Fibroblast of mammary gland (primary cell): Measurements from ENCODE around the gene PDE2A.

ENCODE experiments used
- DNase-seq: peaks from one replicate; pipeline ENCODE4 v3.0.0-alpha.2; 2010; ENCODE audit warnings: low read depth
- H3K4me3 ChIP-seq: 2 replicates; pipeline ENCODE4 v1.5.1; 2011; ENCODE audit warnings: low read depth, mild to moderate bottlenecking, low read length, moderate library complexity; ENCODE audit not compliant: control insufficient read depth
- CTCF ChIP-seq: conservative IDR thresholded peaks from 2 replicates; pipeline ENCODE4 v1.5.1; 2011; ENCODE audit warnings: low read depth, low read length, inconsistent platforms; ENCODE audit not compliant: control insufficient read depth, insufficient read depth

PDE2A gene

GRCh38 chr11:72673943-72674828 is at the start of gene PDE2A:
Gene PDE2A (minus strand): TSS chr11:72674422. CDS start chr11:72674207, 215 bp downstream.
- DNase-seq = no peak
- no peak within 1 kb of the TSS for H3K4me3 ChIP-seq
- TF ChIP-seq CTCF = no peak

GRCh38 chr11:72723508-72723907 is 49.3 kb upstream of the PDE2A start:
- no peak for TF ChIP-seq CTCF
- peak; percentile 19 for DNase-seq
- no peak overlapping the region for H3K4me3 ChIP-seq

GRCh38 chr11:72722050-72722748 is 48.0 kb upstream of the PDE2A start:
- peak; percentile 85 for DNase-seq
- TF ChIP-seq CTCF = no peak
- peak overlapping the region; percentile 70 for H3K4me3 ChIP-seq

- peak; percentile 38 for DNase-seq
- peak overlapping the region; percentile 70 for H3K4me3 ChIP-seq
- no peak for TF ChIP-seq CTCF
Measured at GRCh38 chr11:72721689-72722049, 47.4 kb upstream of the PDE2A start.

- no peak for DNase-seq
- TF ChIP-seq CTCF = no peak
- H3K4me3 ChIP-seq = peak overlapping the region; percentile 70
Measured at GRCh38 chr11:72721276-72721675, 47.1 kb upstream of the PDE2A start.

- no peak for TF ChIP-seq CTCF
- peak overlapping the region; percentile 70 for H3K4me3 ChIP-seq
- no peak for DNase-seq
Measured at GRCh38 chr11:72720784-72721183, 46.6 kb upstream of the PDE2A start.
